Suppressor macrophage treated with lipopolysaccharide for 4 hours (primary cell): ENCODE measurements around the gene MS4A4E.
A peak's percentile ranks its signal among the peaks of the same experiment; 100 is the strongest.
"Not testable (repeated sequence)": the region's sequence is repeated elsewhere in the genome, so short reads cannot be mapped to it uniquely, and the experiment has no call there.

Experiments used
- DNase-seq: peaks from one replicate; pipeline ENCODE4 v3.0.0-alpha.2; 2020

Gene MS4A4E

DNA sequence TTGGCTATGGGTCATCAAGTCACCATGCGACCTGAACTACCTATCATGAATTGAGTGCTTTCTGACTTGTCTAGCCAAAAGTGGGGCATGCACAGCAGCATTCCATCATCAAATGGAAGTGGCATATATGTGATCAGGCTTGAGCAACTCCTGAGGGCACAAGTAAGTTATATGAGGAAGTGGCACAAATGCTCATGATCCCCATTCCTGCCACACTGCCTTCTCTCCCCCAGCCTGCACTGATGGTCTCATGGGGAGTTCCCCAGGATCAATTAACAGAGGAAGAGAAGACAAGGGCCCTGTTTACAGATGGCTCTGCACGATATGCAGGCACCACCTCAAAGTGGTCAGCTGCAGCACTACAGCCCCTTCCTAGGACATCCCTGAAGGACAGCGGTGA, 21.8 kb downstream of the MS4A4E start:
- DNase-seq, result peak; percentile 77

DNA sequence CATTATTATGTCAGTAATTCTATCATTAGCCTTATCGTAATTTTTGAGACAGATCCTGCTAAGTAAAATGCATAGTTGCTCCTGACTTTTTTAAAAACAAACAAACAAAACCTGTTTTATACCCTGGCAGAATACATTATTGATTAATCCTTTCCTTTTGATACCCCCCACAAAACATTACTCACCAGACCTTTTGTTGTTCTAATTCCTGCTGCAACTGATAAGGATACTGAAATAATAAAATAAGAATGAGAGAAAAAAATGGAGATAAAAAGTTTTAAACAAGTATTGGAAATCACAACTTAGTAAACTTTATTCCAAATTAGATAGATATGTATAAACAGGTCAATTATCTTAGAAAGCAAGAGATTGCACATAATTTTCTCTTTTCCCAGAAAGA, 28.6 kb downstream of the MS4A4E start:
- DNase-seq, result no peak

DNA sequence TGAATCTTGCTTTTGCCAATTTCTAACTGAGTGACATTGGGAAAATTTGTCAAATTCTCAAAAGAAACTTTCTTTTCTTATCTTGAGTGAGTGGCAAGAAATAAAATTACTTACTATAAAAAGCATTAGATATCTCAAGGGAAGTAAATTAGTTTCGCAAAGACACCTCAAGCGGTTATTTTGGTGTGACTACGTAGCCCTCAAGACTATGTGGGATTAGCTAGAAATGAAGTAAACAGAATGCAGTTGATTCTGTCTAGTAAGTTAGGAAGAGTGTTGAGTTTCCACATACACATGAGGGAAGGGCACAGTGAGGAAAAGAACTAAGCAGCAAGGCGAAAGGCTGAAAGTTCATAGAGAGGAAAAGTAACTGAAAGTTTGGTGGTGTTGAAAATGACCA, 31.7 kb downstream of the MS4A4E start:
- DNase-seq, result no peak

DNA sequence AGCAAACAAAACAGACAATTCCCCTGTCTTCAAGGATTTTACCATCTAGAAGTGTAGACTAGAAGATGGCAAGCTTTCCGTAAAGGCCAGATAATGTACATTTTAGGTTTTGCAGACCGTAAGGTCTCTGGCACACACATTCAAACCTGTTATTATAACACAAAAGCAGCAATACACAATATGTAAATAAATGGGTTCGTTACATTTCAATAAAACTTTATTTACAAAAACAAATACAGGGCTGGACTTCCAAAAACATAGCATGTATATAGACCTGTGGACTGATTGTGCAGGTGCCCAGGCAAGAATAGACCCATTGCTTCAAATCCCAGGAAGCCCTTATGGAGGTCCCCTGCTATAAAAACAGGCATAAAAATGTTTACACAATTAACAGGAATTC, 33.0 kb downstream of the MS4A4E start:
- no peak for DNase-seq

DNA sequence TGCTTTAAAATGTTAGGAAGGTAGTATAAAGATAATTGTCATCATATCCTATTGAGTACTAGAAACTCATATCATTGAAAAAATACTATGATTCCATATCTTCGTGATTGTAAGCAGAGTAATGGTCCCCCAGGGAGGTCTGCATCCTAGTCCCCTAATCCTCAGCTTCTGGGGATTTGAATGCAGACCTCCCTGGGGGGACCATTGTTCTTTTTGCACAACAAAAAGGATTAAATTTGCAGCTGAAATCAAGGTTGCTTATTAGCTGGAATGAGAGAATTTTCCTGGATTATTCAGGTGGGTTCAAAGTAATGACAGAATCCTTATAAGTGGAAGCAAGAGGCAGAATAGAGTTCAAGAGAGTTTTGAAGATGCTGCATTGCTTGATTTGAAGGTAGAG, 34.0 kb downstream of the MS4A4E start:
- DNase-seq, result no peak

DNA sequence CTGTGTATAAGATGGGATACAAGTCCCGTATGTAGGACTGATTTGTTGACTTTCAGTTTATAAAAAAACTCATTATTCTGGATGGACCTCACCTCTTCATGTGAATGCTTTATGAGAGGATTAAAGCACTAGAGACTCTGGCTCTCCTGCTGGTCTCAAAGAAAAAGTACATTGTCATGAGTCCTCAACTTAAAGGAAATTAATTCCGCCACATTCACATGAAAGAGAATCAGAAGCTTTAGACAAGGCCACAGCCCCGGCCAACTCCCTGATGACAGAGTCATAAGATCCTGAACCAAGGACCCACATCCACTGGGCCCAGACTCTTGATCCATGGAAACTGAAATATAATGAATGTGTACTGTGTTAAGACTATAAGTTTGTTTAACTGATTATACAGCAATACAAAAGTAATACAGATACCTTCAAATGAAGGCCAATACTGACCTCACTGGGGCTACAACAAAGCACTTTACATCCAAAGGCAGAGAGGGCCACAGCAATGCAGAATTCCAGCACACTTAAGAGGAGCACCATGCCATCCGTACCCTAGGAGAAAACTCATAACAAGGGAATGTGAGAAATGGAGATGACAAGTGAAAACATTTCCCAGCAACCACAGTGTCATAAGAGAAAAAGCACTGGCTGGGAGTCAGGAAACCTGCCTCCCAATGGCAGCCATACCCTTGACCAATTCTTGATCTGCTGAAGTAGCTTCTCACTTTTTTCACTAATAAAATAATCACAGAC, 34.6 kb downstream of the MS4A4E start:
- DNase-seq, result no peak

DNA sequence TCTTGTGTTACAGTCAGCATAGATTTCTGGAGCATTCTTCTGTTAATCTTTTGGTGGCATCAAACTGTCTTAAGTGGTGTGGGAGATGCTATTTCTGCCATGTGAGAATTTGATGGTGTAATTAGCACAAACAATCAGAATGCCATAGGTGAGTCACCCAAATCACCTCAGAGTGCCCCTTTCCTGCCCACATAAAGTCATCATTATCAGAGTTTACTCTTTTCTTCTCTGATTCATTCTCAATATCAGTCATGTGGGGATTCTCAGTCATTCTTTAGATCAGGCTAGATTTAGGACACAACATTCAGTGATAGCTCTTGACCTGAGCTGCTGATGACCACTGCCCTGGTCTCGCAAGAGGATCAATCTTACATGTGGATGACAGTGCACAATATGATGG, 36.3 kb downstream of the MS4A4E start:
- DNase-seq, result no peak

DNA sequence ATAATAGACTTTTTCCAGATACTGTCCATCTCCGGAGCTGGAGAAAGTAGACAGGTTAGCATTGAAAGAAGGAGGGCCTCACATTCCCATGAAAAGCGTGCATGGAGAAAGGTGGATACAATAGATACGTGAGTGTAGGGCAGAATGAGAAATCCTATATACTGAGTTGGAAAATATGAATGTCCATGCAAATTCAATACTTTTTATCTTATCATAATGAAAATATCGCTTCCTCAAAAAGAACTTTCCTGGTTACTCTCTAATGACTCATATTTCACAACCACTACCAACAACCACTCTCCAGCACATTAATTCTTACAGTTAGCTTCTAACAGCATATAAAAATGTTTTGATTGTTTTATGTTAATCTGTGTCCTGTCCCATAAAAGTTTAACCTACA, 38.0 kb downstream of the MS4A4E start:
- DNase-seq, result peak; percentile 73

DNA sequence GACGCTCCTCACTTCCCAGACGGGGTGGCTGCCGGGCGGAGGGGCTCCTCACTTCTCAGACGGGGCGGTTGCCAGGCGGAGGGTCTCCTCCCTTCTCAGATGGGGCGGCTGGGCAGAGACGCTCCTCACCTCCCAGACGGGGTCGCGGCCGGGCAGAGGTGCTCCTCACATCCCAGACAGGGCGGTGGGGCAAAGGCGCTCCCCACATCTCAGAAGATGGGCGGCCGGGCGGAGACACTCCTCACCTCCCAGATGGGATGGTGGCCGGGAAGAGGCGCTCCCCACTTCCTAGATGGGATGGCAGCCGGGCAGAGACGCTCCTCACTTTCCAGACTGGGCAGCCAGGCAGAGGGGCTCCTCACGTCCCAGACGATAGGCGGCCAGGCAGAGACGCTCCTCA, 41.6 kb downstream of the MS4A4E start:
- not testable (repeated sequence) for DNase-seq

DNA sequence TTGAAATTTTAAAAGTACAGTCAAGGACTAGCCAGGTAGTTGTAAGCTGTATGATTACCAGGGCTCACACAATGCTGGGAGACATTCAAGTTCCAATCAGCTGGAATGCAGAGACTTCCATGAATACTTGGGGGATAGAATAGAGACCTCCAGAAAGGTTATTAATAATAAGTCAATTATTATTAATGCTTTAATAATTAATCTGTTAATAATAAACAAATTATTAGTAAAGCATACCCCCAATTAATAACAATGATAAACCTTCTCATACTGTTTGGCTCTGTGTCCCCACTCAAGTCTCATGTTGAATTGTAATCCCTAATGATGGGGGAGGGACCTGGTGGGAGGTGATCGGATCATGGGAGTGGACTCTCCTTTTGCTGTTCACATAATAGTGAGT, 45.5 kb downstream of the MS4A4E start:
- DNase-seq, result no peak

DNA sequence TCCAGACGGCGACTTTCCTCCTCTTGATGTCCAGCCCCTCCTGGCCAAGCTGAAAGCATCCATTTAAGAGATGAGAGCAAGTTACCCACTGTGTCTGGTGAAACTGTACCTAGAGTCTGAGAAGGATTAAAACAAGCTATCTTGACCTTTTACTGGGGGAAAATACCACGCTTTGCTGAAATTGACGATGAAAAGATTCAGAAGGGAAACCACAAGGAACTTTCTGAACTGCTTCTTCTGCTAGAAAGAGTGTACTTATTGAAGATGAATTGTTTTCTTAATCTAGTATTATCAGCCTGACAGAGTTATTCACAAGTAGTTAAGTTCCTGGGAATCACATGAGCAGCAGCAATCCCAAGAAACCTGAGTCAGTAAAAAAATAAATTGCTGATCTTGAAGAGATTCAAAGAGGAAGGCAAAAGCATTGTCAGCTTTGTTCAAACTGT, 47.0 kb downstream of the MS4A4E start:
- DNase-seq, result peak; percentile 43

DNA sequence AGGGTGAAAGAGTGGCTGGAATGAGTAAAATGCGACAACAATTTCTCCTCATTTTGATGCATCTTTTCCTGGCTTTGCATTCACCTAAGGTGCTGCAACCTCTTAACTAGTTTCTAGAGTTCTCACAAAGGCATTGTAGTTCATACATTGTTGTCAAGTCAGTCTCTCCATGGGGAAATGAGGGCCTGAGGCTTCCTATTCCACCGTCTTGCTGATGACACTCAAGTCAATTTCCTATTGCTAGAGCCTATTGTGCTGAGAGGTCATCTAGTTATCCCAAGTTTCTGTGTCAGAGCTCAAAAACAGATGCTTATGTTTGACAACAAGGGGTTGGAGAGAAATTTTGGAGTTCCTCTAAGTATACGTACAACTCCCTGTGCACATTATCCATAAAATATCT, 48.4 kb downstream of the MS4A4E start:
- no peak for DNase-seq

DNA sequence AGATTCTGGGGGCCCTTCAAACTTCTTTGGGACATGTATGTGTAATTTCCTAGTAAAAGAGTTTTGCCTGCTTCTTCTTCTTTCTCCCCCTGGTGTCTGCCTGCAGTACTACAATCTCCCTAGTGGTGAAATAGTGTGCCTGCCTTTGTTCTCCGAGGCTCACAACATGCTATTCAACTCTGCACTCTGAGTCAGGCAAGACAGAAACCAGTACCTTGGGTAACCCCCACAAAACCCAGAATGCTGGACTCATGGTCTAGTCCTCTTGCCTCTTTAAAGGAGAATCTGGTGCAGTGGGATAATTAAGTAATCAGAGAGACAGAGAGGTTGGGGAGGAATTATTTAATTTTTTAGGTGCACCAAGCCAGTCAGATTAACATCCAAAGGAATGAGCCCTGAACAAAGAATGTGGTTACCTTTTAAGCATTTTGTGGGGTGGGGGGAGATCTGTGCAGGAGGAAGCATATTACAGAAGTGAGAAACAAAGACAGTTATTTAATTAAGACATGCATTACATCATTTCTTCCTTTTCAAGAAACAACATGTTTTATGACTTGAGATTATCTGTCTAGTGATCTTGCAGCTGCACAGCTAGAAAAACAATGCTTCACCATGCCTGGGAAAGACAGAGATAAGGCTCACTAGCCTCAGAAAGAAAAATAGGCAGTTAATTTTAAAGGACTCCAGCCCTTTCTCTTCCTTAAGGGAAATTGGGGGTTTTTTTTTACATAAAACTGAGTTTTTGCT, 49.1 kb downstream of the MS4A4E start:
- peak; percentile 75 for DNase-seq

DNA sequence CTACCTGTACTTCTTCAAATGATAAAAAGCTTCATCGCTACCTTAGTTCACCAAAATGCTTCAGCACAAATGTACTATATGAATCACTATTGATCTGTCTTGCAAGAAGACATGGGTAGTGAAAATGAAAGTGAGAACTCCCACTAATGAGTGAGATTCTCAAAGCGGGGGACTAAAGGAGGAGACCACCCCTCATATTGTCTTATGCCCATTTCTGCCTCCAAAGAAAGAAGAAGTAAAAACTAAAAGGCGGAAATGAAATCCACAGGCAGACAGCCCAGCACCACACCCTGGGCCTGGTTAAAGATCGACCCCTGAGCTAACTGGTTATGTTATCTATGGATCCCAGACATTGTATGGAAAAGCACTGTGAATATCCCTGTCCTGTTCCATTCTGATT, 50.4 kb downstream of the MS4A4E start:
- DNase-seq, result not testable (repeated sequence)

DNA sequence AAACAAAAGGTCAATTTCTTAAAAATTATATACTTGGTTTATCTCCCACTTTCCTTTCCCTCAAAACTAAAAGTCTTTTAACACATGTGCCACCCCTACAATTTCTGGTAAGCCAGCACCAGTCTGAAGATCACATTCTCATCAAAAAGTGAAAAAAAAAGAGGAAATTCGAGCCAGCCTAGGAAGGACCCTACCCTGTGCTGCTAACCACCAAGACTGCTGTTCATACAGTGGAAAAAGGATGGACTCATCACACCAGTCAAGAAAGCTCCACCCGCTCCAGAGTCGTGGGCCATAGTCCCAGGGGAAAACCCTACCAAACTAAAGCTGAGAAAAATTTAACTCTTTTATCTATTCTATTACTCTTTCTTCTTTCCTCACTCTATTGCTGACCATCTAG, 54.5 kb downstream of the MS4A4E start:
- peak; percentile 83 for DNase-seq

DNA sequence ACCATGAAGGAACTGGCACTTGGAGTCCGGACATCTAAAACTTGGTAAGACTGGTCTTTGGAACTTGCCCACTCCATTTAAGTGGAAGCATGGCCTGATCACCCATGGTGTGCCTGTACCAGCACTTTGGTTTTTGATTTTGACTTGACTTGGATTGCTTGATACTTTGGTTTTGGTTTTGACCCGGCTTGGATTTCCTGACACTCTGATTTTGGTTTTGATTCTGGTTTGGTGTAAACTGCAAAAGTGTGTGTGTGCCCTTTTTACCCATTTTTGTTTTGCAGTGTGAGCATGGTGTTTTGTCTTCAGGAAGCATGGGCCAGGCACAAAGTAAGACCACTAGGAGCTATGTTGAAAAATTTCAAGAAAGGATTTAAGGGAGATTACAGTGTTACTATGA, 56.8 kb downstream of the MS4A4E start:
- DNase-seq, result not testable (repeated sequence)

DNA sequence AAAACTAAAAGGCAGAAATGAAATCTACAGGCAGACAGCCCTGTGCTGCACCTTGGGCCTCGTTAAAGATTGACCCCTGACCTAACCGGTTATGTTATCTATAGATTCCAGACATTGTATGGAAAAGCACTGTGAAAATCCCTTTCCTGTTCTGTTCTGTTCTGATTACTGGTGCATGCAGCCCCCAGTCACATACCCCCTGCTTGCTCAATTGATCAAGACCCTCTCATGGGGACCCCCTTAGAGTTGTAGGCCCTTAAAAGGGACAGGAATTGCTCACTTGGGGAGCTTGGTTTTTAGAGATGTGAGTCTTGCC, 57.5 kb downstream of the MS4A4E start:
- DNase-seq, result not testable (repeated sequence)

DNA sequence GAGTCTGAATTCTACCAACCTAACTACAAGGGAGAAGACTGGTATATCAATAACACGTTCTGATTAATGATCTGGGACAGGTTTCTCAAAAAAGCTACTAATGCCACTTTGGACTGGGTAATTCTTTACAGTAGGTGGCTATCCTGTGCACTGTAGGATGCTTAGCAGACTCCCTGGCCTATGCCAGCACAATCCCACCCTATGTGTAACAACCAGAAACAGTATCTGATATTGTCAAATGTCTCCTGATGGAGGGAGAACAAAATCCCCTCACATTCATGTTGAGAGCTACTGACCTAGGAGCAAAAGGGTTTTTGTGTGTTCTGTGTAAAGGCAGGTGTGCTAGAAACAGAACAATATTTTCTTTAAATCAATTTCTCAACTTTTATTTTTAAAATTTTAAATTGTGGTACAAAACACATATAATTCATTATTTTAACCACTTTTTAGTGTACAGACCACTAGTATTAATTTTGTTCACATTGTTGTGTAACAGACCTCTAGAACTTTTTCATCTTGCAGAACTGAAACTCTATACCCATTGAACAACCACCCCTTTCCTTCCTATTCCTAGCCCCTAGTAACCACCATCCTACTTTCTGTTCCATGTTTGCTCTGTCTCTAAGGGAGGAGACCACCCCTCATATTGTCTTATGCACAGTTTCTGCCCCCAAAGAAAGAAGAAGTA, 58.0 kb downstream of the MS4A4E start:
- DNase-seq, result peak; percentile 69

DNA sequence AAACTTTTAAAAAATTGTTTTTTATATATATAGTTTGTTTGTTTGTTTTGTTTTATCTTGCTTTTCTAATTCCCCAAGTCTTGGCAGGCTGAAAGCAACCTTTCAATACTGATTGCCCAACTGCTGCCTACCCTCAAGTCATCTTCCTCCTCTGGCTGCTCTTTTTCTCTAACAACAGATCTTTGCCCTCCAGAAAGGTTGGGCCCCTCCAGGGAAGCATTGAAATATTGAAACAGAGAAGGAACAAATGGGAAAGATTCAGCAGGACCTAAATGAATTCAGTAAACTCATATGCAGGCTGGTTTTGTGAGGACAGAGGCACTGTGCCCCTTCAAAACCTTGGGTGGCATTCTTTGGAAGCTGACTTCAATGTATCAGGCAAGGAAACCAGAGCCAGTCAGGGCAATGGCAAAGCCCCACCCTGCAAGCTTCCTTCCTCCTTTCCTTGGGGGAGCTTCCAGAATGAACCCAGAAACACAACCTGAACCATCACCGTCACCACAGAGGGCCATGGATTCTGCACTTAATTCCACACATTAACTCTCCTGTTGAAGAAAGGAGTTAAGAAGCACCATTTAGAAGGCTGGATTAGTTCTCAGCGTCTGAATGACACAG, 59.2 kb downstream of the MS4A4E start:
- no peak for DNase-seq

DNA sequence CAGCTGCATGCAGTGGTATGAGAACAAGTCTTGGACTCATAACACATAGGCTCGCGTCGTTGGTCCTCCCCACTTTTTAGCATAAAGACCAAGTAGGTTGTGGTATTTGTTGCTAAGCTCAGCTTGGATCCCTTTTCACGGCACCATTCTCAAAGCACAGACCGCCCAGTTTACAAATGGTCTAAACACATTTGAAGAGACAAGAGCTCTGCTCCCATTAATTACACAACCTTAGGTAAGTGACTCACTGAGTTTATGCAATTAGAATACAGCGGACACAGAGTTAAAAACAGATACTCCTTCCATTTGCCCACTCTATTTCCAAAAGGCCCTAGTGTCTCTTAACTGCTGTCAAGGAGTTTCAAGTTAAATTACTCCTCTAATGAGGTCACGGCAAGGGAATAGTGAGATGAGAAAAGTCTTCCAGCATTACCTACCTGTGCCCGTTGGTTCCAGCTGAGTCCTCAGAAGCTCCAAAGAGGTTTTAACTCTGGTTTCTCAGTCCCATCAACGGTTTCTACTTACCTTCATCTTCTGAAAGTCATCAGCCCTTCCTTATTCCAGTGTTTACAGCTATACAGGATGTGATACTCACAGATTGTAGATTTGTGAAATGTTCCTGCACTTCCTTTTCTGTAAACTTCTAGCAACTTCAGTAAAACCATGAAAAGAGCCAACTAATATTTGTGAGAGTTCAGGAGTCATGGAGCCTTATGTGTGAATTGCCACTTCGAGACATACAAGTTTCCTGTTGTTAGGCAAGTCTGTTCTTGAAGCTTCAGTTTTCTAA, 60.2 kb downstream of the MS4A4E start, which contains the start of gene MS4A6A:
MS4A6A (minus strand) TSS at position 543 of the 790 bp plus-strand sequence. CDS start 1,356 bp downstream, outside the sequence.
- DNase-seq, result peak; percentile 68

DNA sequence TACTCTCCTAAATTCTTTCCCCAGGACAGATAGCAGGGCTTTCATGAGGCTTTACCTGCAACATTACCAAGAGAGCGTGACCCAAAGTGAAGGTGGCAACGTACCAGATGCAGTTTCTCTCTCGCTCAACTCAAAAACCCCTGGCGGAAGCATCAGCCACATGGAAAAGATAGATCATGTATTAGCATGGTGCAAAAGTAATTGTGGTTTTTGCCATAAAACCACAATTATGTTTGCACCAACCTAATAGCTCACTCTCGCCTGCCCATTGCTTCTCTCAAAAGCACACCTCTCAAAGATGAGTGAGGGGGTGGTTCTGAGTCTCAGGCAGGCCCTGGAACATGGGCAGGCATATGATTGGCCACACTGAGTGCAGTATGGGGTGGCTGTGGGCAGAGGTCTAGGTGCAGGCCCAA, 67.1 kb downstream of the MS4A4E start:
- no peak for DNase-seq

DNA sequence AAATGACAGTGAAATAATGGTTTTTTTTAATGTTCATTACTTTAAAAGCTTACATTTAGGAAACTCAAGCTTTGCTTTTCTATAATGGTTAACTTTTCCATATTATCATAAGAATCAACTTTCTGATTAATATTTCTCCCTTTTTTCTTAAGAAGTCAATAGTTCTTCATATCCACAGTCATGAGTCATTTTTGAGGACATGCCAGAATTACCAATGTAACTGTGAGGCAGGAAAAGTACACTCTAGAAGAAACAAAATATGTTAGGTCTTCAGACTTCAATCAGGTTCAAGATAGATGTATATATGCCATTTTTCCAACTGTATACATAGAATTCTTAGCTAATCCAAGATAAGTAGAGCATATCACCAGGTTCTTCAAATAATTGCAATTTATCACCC, 70.9 kb downstream of the MS4A4E start:
- DNase-seq, result no peak

DNA sequence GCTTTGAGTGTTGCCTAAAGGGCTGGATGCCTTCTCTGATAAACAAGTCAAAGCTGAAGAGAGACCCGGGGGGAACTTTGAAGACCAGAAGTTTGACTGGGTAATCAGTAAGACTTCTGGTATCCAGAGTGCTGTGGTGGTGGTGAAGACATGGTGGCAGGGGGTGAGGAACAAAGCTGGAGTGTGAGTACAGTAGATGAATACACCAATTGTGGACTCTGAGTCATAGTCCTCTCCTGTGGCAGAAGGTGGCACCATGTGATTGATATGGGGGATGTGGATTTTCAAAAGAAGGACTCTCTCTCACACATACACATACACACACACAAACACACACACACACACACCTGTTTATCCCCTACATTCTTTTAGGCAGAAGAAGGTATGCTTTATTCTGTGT, 72.4 kb downstream of the MS4A4E start:
- DNase-seq, result no peak
